ENCODE data around the gene PTPRN.
"Not testable (repeated sequence)": the region's sequence is repeated elsewhere in the genome, so short reads cannot be mapped to it uniquely, and the experiment has no call there.

The PTPRN gene

GRCh38 chr2:219269362-219270054, 39.7 kb downstream of the PTPRN start:
- DNase-seq (ENCODE audit: low read depth): no peak

GRCh38 chr2:219268294-219268693, 40.9 kb downstream of the PTPRN start:
- no peak for DNase-seq (ENCODE audit: low read depth)

DNA sequence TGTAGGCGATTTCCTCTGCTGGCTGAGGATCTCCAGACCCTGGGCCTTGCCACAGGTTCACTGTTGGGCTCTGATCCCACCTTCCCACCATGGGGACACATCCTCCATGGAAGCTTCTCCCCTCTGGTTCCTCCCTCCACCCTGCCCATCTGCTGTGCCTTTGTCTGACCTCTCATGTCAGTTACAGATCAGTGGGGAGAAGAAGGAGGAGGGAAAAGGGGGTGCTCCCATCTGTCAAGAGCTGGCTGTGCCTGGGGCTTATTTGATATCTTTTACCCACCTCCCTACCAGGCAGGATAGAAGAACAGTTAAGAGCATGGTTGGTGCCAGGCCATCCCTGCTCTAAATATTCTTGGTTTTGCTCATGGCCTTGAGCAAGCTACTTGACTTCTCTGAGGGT, 42.3 kb downstream of the PTPRN start:
- no peak for DNase-seq (ENCODE audit: low read depth)

DNA sequence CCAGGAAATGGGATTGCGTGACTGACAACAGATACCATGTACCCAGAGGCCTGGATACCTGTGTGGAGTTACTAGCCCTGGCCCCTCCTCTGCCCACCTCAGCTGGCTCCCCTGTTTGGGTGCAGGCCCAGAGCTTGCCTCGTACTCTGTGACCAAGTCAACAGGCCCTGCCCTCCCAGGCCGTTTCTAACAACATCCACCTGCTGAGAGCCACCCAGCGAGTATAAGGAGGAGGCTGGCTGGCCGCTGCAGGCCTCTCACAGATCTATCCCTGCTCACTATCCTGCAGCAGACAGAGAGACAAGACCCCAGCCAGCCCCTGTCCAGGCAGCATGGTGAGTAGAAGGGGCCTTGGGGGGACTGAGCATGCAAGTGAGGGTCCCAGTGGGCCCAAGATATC, 43.0 kb downstream of the PTPRN start:
- no peak for DNase-seq (ENCODE audit: low read depth)

GRCh38 chr2:219261024-219261855, 48.0 kb downstream of the PTPRN start:
- DNase-seq (ENCODE audit: low read depth): no peak

- not testable (repeated sequence) for DNase-seq (ENCODE audit: low read depth)
These were observed 50.3 kb downstream of the PTPRN start for GRCh38 chr2:219258942-219259341.

DNA sequence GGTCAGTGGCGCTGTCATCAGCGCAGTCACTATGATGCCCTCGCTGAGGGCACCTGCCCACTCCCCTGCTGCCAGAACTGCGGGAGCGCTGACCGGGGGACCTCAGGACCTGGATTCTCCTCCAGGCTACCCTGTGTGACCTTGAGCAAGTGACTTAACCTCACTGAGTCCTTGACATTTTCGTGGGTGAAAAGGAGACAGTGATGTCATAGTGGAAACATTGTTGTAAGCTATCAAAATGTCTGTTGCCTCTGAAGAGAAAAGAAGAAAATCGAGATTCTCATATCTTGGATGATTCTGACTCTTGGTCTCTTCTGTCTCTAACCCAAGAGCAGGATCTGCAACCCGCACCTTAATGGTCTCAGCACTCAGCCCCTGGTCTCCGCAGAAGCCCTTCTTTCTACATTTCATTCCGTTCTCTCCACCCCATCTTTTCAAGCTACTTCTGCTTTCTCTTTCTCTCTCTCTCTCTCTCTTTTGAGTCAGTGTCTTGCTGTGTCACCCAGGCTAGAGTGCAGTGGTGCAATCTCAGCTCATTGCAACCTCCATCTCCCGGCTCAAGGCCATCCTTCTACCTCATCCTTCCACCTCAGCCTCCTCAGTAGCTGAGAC, 54.5 kb downstream of the PTPRN start:
- DNase-seq (ENCODE audit: low read depth): no peak

GRCh38 chr2:219253753-219254589, 55.2 kb downstream of the PTPRN start, which contains the start of gene TUBA4A:
Gene TUBA4A (minus strand): TSS chr2:219253918. CDS start chr2:219253858, 60 bp downstream.
- peak; percentile 74 for DNase-seq (ENCODE audit: low read depth)

GRCh38 chr2:219252900-219253752, 56.1 kb downstream of the PTPRN start, which contains the start of gene TUBA4B:
Gene TUBA4B (plus strand): TSS chr2:219253243. CDS start chr2:219253408, 165 bp downstream.
- DNase-seq (ENCODE audit: low read depth): no peak

DNA sequence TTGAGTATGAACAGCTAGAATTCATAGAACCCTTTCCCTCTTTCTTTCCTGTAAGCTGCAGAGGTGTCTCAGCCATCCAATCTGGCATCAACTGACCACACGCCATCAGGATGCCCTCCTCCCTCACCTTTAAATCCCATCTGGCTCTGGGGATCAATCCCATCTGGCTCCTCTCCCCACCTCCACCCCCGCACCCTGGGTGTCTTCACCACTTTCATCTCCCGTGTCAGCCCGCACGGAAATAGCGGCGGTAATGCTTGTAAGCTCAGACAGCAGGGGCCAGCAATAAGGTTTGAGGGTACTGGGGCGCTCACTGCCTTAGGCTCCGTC, 56.7 kb downstream of the PTPRN start:
- DNase-seq (ENCODE audit: low read depth): no peak

- no peak for DNase-seq (ENCODE audit: low read depth)
These were observed 57.1 kb downstream of the PTPRN start for GRCh38 chr2:219252084-219252483.

DNA sequence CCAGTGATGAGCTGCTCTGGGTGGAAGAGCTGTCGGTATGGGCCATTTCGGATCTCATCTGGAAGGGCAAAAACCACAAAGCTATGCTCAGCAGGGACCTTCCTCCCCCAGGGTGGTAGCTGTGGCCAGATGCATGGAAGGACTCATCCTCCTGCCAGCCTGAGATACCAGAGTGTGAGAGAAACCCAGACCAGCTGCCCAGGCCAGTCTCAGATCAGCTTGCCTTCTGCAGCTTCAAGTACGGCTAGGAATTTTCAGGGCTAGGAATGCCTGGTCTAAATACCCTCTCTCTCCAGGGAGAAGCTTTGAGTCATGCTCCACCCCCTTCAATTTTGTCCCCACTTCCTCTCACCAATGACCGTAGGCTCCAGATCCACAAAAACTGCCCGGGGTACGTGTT, 57.5 kb downstream of the PTPRN start:
- DNase-seq (ENCODE audit: low read depth): no peak

- no peak for DNase-seq (ENCODE audit: low read depth)
These were observed 59.0 kb downstream of the PTPRN start for GRCh38 chr2:219250049-219250781.

- no peak for DNase-seq (ENCODE audit: low read depth)
These were observed 59.8 kb downstream of the PTPRN start for GRCh38 chr2:219249203-219249980.

DNA sequence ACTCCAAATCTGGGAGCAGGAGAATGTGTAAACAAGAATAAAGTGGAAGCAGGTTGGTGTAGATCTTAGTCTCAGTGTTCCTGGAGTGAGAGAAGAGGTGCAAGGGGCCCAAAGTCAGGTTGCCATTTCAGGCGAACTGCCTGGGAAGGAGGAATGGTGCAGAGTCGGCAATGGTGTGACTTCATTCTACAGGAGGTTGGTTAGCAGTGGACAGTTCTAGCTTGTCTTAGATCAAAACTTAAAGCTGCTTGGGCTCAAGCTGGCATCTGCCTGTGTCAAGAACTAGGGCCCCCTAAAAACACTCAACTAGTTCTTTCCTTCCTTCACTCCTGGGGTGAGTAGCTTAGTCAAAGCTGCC, 60.4 kb downstream of the PTPRN start:
- DNase-seq (ENCODE audit: low read depth): no peak

- DNase-seq (ENCODE audit: low read depth): no peak
These were observed 61.2 kb downstream of the PTPRN start for GRCh38 chr2:219247678-219248642.

GRCh38 chr2:219246559-219246958, 62.6 kb downstream of the PTPRN start:
- no peak for DNase-seq (ENCODE audit: low read depth)

GRCh38 chr2:219245899-219246230, 63.3 kb downstream of the PTPRN start:
- DNase-seq (ENCODE audit: low read depth): no peak
